H9 (cell line): Measurements from ENCODE around the gene EPS8. TPM values are rescaled to one million over a fixed set of nuclear protein-coding genes. Genes with fewer than 3 reads are reported as not detected.

Source experiments
- DNase-seq: peaks from one replicate; pipeline ENCODE4 v3.0.0-alpha.2; 2017
- H2AFZ ChIP-seq: one replicate; pipeline ENCODE4 v1.6.1; 2013; ENCODE audit warnings: mild to moderate bottlenecking, low read length, control low read depth, moderate library complexity
- H2AK5ac ChIP-seq: 2 replicates; pipeline ENCODE4 v1.6.1; 2013; ENCODE audit warnings: low read length, control low read depth, mixed read lengths; ENCODE audit not compliant: insufficient read length
- H2BK120ac ChIP-seq: one replicate; pipeline ENCODE4 v1.6.1; 2013; ENCODE audit warnings: low read depth, mild to moderate bottlenecking, low read length, control low read depth, inconsistent platforms; ENCODE audit not compliant: poor library complexity, severe bottlenecking
- H2BK12ac ChIP-seq: 2 replicates; pipeline ENCODE4 v1.6.1; 2013; ENCODE audit warnings: low read length, control low read depth, mixed read lengths, low read depth; ENCODE audit not compliant: insufficient read length
- H2BK15ac ChIP-seq: 2 replicates; pipeline ENCODE4 v1.6.1; 2013; ENCODE audit warnings: low read depth, low read length, control low read depth
- H2BK20ac ChIP-seq: one replicate; pipeline ENCODE4 v1.6.1; 2013; ENCODE audit warnings: low read depth, mild to moderate bottlenecking, low read length, control low read depth, inconsistent platforms; ENCODE audit not compliant: poor library complexity, severe bottlenecking
- H2BK5ac ChIP-seq: 2 replicates; pipeline ENCODE4 v1.6.1; 2013; ENCODE audit warnings: low read length, control low read depth, mixed read lengths; ENCODE audit not compliant: insufficient read length
- H3K14ac ChIP-seq: 2 replicates; pipeline ENCODE4 v1.6.1; 2013; ENCODE audit warnings: low read length, control low read depth; ENCODE audit not compliant: insufficient read depth
- H3K18ac ChIP-seq: 2 replicates; pipeline ENCODE4 v1.6.1; 2013; ENCODE audit warnings: low read depth, mild to moderate bottlenecking, mixed read lengths, low read length, control low read depth; ENCODE audit not compliant: insufficient read length
- H3K23ac ChIP-seq: 2 replicates; pipeline ENCODE4 v1.6.1; 2013; ENCODE audit warnings: low read length, control low read depth, mixed read lengths, low read depth; ENCODE audit not compliant: insufficient read length
- H3K23me2 ChIP-seq: 2 replicates; pipeline ENCODE4 v1.6.1; 2013; ENCODE audit warnings: low read depth, mild to moderate bottlenecking, mixed read lengths, low read length, control low read depth; ENCODE audit not compliant: insufficient read length, poor library complexity, severe bottlenecking
- H3K27ac ChIP-seq: 2 replicates; pipeline ENCODE4 v1.5.1; 2013; ENCODE audit warnings: low read length, control low read depth, mixed read lengths, low read depth; ENCODE audit not compliant: insufficient read length
- H3K27me3 ChIP-seq: 2 replicates; pipeline ENCODE4 v1.6.1; 2013; ENCODE audit warnings: low read length, control low read depth, inconsistent platforms; ENCODE audit not compliant: insufficient read depth
- H3K4ac ChIP-seq: 2 replicates; pipeline ENCODE4 v1.6.1; 2013; ENCODE audit warnings: low read depth, mild to moderate bottlenecking, control low read depth, inconsistent platforms, low read length, moderate library complexity
- H3K4me1 ChIP-seq: 2 replicates; pipeline ENCODE4 v1.6.1; 2013; ENCODE audit warnings: low read length, control low read depth, inconsistent platforms; ENCODE audit not compliant: insufficient read depth
- H3K4me2 ChIP-seq: 2 replicates; pipeline ENCODE4 v1.6.1; 2013; ENCODE audit warnings: low read length, control low read depth, mixed read lengths; ENCODE audit not compliant: insufficient read length, insufficient read depth
- H3K56ac ChIP-seq: 2 replicates; pipeline ENCODE4 v1.6.1; 2013; ENCODE audit warnings: low read depth, mild to moderate bottlenecking, mixed read lengths, low read length, control low read depth; ENCODE audit not compliant: insufficient read length
- H3K79me1 ChIP-seq: 2 replicates; pipeline ENCODE4 v1.6.1; 2013; ENCODE audit warnings: low read depth, mild to moderate bottlenecking, moderate library complexity, low read length, control low read depth, inconsistent platforms; ENCODE audit not compliant: insufficient read depth, poor library complexity, severe bottlenecking
- H3K79me2 ChIP-seq: 2 replicates; pipeline ENCODE4 v1.6.1; 2013; ENCODE audit warnings: low read length, control low read depth, inconsistent platforms; ENCODE audit not compliant: insufficient read depth
- H3K9ac ChIP-seq: 2 replicates; pipeline ENCODE4 v1.6.1; 2013; ENCODE audit warnings: low read length, control low read depth, mixed read lengths; ENCODE audit not compliant: insufficient read length; ENCODE audit errors: extremely low read depth
- H3K9me3 ChIP-seq: one replicate; pipeline ENCODE4 v1.6.1; 2013; ENCODE audit warnings: low read depth, low read length, inconsistent platforms; ENCODE audit not compliant: control insufficient read depth
- H3T11ph ChIP-seq: one replicate; pipeline ENCODE4 v1.6.1; 2013; ENCODE audit warnings: mild to moderate bottlenecking, low read length, control low read depth, inconsistent platforms
- H4K20me1 ChIP-seq: one replicate; pipeline ENCODE4 v1.6.1; 2013; ENCODE audit not compliant: control insufficient read depth, insufficient read length, insufficient read depth
- H4K5ac ChIP-seq: 2 replicates; pipeline ENCODE4 v1.6.1; 2013; ENCODE audit warnings: low read depth, mild to moderate bottlenecking, mixed read lengths, low read length, control low read depth; ENCODE audit not compliant: insufficient read length
- H4K8ac ChIP-seq: replicated peaks from 2 replicates; pipeline ENCODE4 v1.6.1; 2013; ENCODE audit warnings: low read length, control low read depth, mixed read lengths, low read depth; ENCODE audit not compliant: insufficient read length
- H4K91ac ChIP-seq: 2 replicates; pipeline ENCODE4 v1.6.1; 2013; ENCODE audit warnings: low read depth, mild to moderate bottlenecking, moderate library complexity, mixed read lengths, low read length, control low read depth; ENCODE audit not compliant: insufficient read length
- H3K27ac Mint-ChIP-seq, 3 experiments: 2 replicates in 2 of 3; 3 replicates in 1 of 3; pipeline ENCODE4 v1.8.0; 2020 to 2021; ENCODE audit warnings: mixed read lengths in 3 of 3, mild to moderate bottlenecking in 1 of 3, moderate library complexity in 1 of 3
- H3K27me3 Mint-ChIP-seq: 2 replicates; pipeline ENCODE4 v1.8.0; 2021; ENCODE audit warnings: low read depth, mild to moderate bottlenecking, moderate library complexity, mixed read lengths
- H3K36me3 Mint-ChIP-seq, 3 experiments: 2 replicates in 2 of 3; 3 replicates in 1 of 3; pipeline ENCODE4 v1.8.0; 2020 to 2021; ENCODE audit warnings: low read depth in 3 of 3, mixed read lengths in 3 of 3; ENCODE audit not compliant: insufficient read depth in 1 of 3
- H3K4me1 Mint-ChIP-seq, 2 experiments: 2 replicates each; pipeline ENCODE4 v1.8.0; 2020; ENCODE audit warnings: mixed read lengths in 2 of 2
- H3K4me3 Mint-ChIP-seq, 2 experiments: 2 replicates in 1 of 2; 3 replicates in 1 of 2; pipeline ENCODE4 v1.8.0; 2020 to 2021; ENCODE audit warnings: mild to moderate bottlenecking in 2 of 2, mixed read lengths in 2 of 2, moderate library complexity in 1 of 2
- H3K9me3 Mint-ChIP-seq, 2 experiments: 2 replicates in 1 of 2; 3 replicates in 1 of 2; pipeline ENCODE4 v1.8.0; 2020; ENCODE audit warnings: mild to moderate bottlenecking in 2 of 2, mixed read lengths in 2 of 2, moderate library complexity in 1 of 2
- CTCF ChIP-seq: fragments of 200-600 bp; sonication (generic); conservative IDR thresholded peaks from 3 replicates; pipeline ENCODE4 v1.8.0; 2021; ENCODE audit warnings: antibody characterized with exemption, mild to moderate bottlenecking
- WGBS: extraction: QIAGEN DNeasy Blood & Tissue Kit; methylation state at CpG from one replicate; pipeline ENCODE4 v1.1.7; 2013; ENCODE audit warnings: missing lambda C conversion rate, low lambda C conversion rate, mixed read lengths; ENCODE audit not compliant: insufficient read length; ENCODE audit errors: extremely low coverage; 5-methylcytosine and 5-hydroxymethylcytosine counted together
- total RNA-seq: library from RNA; stranded (reverse); gene quantifications from 2 replicates; pipeline ENCODE4 v1.2.1, GENCODE V29; 2021

Gene EPS8
- total RNA-seq, 1 experiment from 2014 or later, result 2.2 TPM

GRCh38 chr12:15701206-15701605 is 88.0 kb downstream of the EPS8 start:
- Histone ChIP-seq H3K27ac (no peak overlapping the region), H3K14ac (no peak overlapping the region), H2AFZ (no peak overlapping the region), H3K79me2 (no peaks in the 10 kb centered on the region), H3K4me1 (no peaks in the 10 kb centered on the region), H3K9ac (no peak overlapping the region), H3K9me3 (no peaks in the 10 kb centered on the region), H4K91ac (no peak overlapping the region), H2BK20ac (no peak overlapping the region), H2BK15ac (no peak overlapping the region), H4K8ac (no peak overlapping the region), H3K18ac (no peak overlapping the region), H2BK5ac (no peak overlapping the region), H2BK12ac (no peak overlapping the region), H4K20me1 (no peaks in the 10 kb centered on the region), H3K4ac (no peak overlapping the region), H3K23me2 (no peaks in the 10 kb centered on the region), H3K56ac (no peak overlapping the region), H4K5ac (no peak overlapping the region), H3K4me2 (no peak overlapping the region), H2AK5ac (no peak overlapping the region), H3K23ac (no peak overlapping the region), H2BK120ac (no peak overlapping the region), H3K79me1 (no peaks in the 10 kb centered on the region), H3K27me3 (no peaks in the 10 kb centered on the region), H3T11ph (no peak overlapping the region)
- Mint-ChIP-seq H3K27me3 (no peaks in the 10 kb centered on the region), H3K27ac (no peak overlapping the region), H3K4me1 (peaks cover 4 to 11% of the 10 kb centered on the region in 2 experiments), H3K9me3 (no peaks in the 10 kb centered on the region), H3K36me3 (no peaks in the 10 kb centered on the region), H3K4me3 (no peak overlapping the region)
- DNase-seq, result no peak
- no CpG with 5 or more reads among the region's 1 CpG for WGBS
- no peak for TF ChIP-seq CTCF
